Activated effector memory CD4-positive, alpha-beta T cell treated with Interleukin-2 at 50 U/mL for 16 hours (primary cell): ENCODE measurements around the gene CPAMD8.
"Not testable (repeated sequence)": the region's sequence is repeated elsewhere in the genome, so short reads cannot be mapped to it uniquely, and the experiment has no call there.

Experiments used
- DNase-seq: peaks from one replicate; pipeline ENCODE4 v3.0.0-alpha.2; 2020

CPAMD8 gene

DNA sequence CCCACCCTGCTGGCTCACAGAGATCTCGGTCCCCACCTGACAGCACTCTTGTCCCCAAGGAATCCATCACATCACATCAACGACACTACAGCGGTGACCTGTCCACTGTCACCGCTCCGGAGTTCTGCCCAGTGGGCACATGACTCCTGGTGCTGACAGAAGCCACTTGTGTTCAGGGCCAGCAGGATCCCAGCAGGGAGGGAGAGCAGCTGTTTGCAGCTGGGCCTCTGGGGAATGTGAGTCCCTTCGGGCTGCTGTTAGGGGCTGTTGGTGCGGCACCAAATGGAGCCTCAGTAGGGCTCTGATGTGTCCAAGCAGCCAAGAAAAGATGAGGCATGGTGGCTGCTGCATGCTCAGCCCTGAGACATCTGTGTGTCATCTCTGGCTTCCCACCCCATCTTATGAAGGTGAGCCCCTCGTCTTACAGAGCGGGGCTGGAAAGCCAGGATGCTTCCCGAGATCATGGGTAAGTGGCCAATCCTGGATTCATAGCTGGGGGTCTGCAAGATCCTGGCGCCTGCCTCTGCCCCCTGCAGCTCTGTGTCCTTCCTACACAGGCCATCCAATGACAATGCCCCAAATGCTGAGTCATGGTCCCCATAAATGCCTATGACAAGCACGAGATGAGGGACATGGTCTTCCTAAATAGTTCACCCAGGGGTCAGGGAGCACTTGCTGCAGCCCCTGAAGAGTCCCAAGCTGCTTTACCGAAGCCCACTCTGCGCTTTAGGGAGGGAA lies 81.8 kb downstream of the CPAMD8 start:
- DNase-seq = no peak

DNA sequence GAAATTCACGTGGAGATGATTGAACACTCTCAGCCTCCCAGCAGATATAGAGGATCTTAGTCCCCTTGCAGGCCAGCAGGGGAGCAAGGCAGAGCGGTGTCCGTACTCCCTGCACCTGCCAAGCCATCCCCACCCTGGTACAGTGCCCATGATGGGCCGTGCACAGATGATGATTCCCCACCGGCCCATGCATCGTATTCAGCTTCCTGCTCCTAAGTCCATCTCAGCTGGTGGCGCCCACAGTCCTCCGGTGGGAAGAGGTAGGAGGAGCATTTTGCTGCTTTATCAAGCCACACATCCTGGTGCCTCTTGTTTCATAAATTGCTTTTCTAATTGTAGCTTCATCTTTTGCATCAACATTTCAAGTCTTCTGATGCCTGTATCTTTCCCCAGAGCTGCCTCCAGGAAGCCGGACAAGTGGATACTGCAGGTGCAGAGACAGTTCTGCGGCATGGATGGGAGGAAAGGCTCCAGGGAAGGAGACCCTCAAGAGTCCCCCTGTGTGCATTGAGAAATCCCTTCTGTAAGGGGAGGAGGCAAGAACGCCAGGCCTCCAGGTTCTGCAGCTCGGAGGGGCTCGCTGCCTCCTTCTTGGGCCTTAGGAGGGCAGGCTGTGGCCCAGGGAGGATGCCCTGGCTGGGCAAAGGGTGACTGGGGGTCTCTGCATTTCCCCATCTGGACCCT lies 82.5 kb downstream of the CPAMD8 start:
- DNase-seq = no peak

DNA sequence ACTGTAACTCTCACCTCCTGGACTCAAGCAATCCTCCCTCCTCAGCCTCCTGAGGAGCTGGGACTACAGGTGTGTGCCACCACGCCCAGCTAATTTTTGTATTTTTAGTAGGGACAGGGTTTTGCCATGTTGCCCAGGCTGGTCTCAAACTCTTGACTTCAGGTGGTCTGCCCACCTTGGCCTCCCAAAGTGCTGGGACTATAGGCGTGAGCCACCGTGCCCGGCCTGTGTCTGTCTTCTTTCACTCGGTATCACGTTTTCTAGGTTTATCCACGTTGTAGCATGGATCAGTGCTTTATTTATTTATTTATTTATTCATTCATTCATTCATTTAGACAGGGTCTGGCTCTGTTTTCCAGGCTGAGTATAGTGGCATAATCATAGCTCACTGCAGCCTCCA lies 83.5 kb downstream of the CPAMD8 start:
- not testable (repeated sequence) for DNase-seq

DNA sequence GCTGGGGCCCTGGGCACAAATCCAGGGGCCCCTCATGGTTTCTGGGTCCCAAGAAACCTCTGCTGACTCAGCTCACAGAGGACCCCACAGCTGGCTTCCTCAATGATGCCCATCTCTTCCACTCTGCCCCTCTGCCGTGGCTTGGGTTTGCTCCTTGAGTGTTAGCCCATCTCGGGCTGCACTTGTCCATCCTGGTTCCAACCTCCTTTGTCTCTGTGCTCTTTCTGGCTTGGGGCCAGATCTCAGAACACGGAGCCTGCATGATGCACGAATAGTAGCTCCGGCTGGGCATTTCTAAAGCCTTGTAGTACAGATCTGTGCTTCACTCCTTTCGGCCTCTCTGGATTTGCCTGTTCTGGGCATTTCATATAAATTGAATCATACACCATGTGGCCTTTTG lies 84.0 kb downstream of the CPAMD8 start:
- DNase-seq = no peak

DNA sequence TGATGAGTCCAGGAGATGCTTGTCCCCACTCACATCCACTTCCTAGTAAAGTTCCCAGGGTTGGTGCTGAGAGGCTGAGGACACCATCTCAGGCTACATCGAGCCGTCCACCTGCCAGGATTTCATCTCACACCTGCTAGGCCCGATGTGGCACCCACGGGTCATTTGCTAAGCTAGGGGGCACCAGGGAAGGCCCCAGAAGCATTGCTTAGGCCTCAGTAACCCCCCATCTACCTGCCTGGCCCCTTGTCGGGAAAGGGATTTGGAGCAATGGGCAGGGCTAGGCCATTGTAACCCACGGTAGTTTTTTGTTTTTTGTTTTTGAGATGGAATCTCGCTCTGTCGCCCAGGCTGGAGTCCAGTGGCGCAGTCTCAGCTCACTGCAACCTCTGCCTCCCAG lies 86.0 kb downstream of the CPAMD8 start:
- DNase-seq = no peak

DNA sequence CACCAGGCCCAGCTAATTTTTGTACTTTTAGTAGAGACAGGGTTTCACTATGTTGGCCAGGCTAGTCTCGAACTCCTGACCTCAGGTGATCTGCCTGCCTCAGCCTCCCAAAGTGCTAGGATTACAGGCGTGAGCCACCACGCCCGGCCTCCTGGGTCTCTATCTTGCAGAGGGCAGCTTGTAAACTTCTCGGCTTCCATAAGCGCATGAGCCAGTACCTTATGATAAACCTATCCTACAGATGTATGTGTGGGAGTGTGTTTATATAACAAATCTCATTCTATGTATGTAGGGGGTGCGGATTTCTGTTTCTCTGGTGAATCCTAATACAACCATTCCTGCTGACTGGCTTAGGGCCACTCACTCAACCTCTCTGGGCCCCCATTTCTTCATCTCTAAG lies 86.5 kb downstream of the CPAMD8 start:
- not testable (repeated sequence) for DNase-seq

DNA sequence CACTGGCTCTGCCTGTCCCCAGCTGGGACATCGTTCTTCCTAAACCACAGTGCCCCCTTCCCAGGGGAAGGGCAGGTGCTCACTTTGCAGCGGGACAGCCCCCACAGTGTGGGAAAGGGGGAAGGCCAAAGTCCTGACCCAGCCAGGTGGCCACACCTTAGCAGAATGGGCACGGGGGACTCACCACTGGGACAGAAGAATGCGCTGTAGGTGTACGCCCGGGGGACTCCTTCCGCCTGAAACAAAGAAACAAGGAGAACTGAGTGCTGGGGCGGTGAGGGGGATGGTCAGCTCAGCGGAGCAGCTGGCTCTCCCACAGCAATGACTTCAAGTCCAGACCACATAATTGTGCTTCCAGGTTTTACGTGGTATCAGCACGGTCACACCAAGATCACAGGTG lies 88.4 kb downstream of the CPAMD8 start:
- DNase-seq = no peak

DNA sequence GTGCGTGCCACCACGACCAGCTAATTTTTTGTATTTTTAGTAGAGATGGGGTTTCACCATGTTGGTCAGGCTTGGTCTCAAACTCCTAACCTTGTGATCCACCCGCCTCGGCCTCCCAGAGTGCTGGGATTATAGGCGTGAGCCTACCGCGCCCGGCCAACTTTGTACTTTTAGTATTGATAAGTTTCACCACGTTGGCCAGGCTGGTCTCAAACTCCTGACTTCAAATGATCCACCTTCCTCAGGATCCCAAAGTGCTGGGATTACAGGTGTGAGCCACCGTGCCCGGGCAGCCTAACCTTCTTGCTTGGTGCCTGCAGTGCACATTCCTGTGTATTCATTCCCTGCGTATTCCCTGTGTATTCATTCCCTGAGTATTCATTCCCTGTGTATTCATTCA lies 88.8 kb downstream of the CPAMD8 start:
- not testable (repeated sequence) for DNase-seq

DNA sequence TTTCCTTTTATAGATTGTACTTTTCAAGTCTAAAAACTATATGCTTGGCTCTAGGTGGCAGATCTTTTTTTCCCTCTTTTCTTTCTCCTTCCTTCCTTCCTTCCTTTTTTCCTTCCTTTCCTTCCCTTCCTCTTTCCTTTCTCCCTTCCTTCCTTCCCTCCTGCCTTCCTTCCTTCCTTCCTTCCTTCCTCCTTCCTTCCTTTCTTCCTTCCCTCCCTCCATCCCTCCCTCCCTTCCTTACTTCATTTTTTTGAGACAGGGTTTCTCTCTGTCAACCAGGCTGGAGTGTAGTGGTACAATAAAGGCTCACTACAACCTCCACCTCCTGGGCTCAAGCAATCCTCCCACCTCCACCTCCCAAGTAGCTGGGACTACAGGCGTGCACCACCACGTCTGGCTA lies 89.7 kb downstream of the CPAMD8 start:
- no peak for DNase-seq

DNA sequence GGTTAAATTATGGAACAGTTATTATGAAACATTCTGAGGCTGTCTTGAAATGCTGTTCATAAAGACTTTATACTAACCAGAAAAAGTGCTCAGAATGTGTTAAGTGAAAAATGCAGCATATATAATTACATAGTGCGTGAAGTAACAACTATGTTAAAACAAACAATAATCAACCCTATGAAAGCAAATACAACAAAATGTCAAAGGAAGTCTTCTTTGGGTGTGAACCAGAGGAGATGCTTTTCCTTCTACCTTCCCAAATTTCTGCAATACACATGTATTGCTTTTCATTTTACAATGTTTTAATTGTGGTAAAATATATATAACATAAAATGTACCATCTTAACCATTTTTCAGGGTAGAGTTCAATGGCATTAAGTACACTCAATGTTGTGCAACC lies 92.1 kb downstream of the CPAMD8 start:
- DNase-seq = no peak

DNA sequence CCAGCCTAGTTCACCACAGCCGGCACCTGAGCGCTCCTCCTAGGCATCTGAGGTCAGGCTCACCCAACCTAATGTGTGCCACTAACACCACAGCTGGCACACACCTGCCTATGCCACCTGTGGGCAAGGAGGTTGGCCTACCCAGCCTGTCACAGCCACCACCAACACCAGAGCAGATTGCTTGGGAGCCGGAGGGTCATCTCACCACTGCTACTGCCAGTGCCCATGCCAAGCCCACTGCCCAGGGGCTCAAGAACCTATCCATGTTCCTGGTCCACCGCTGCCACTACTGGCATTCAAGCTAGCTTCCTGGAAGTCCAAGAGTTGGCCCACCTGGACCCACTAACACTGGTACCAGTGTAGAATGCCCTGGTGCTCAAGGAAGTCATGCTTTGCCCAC lies 95.3 kb downstream of the CPAMD8 start:
- DNase-seq = no peak

DNA sequence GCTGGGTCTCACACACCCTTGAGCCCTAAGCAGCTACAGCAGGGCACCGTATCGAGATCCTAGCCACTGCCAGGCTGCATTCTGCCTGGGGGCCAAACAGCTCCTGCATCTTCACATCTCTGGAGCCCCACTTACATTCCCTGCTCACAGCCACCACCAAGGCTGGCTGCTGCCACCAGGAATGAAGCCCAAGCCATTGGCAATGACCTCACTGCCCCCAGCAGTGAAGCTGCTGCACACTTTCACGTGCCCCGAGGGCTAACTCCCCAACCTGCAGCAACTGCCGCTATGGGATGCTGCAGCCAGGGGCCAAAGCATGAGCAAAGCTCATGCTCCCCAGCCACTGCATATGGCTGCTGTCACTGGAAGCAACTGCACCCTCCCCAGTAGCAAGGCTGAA lies 95.9 kb downstream of the CPAMD8 start:
- no peak for DNase-seq

DNA sequence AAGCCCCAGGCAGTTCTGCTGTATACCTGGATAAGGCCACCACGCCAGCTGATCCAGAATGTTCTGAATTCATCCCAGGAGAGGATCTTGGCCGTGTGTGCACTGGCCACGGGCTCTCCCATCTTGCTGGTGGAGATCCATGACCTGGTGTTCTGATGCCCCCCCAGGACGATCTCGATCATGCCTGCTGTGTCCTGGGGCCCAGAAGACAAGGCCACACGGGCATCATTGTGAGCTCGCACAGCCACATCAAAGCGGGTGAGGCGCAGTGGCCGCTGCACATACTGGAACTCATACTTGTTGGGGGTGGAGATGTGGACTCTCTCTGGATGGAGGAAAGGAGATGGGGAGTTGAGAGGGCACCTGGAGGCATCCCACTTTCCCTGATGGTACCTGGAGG lies 97.7 kb downstream of the CPAMD8 start:
- DNase-seq = no peak

DNA sequence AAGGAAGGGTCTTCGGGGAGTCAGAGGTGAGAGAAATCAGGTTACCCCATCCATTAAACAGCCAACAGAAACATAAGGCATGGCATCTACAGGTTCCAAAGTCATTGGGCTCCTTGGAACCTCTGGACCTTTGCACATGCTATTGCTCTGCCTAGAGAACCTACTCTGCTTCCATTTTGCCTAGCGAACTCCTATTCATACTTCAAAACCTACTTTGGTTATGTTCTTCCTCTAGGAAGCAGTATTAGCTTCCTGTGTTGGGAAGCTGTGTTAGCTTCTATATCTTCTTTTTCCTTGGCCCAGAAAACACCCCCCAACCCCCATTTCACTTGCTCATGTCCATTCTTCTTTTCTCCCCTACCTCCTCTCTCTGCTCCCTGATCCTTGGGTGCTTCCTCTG lies 98.3 kb downstream of the CPAMD8 start:
- DNase-seq = no peak

DNA sequence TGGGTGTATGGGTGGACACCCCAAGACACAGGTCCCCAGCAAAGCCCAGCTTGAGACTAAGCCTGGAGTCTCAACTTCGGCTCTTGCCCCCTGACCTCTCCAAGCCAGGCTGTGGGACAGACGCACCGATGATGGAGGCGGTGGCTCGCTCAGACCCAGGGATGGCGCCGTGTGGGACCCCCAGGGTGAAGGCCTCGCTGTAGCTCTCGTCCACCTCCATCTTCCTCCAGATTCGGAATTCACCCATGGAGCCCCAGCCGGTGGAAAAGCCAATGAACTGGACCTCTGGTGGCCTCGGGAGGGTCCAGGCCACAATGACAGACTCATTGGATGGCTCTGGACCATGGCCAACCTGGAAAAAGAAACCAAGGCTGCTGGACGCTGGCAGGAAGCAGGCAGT lies 98.7 kb downstream of the CPAMD8 start:
- DNase-seq = no peak

DNA sequence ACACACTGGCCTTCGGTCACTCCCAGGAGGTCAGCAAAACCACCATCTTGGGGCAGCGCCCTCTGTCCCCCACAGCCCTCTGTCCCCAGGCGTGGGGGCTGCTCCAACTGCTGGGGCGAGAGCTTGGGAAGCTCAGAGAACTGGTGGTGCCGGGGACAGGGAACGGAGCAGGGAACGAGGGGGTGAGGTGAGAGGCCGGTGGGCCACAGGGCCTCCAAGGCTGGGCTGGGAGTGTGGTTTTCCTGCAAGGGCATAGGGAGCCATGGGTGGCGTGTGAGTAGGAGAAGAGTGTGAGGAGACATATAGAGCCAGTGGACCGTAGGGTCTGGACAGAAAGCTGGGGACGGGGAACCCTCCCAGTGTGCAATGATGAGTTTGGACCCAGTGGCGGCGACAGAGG lies 103.7 kb downstream of the CPAMD8 start:
- DNase-seq = no peak

DNA sequence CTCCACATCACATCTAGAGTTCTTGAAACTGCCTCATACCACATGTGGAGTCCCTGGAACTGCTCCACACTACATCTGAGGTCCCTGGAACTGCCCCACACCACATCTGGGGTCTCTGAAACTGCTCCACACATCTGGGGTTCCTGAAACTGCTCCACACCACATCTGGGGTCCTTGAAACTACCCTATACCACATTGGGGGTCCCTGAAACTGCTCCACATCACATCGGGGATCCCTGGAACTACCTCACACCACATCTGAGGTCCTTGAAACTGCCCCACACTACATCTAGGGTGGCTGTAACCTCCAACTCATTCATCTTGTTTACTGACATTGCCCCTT lies 104.0 kb downstream of the CPAMD8 start:
- no peak for DNase-seq

DNA sequence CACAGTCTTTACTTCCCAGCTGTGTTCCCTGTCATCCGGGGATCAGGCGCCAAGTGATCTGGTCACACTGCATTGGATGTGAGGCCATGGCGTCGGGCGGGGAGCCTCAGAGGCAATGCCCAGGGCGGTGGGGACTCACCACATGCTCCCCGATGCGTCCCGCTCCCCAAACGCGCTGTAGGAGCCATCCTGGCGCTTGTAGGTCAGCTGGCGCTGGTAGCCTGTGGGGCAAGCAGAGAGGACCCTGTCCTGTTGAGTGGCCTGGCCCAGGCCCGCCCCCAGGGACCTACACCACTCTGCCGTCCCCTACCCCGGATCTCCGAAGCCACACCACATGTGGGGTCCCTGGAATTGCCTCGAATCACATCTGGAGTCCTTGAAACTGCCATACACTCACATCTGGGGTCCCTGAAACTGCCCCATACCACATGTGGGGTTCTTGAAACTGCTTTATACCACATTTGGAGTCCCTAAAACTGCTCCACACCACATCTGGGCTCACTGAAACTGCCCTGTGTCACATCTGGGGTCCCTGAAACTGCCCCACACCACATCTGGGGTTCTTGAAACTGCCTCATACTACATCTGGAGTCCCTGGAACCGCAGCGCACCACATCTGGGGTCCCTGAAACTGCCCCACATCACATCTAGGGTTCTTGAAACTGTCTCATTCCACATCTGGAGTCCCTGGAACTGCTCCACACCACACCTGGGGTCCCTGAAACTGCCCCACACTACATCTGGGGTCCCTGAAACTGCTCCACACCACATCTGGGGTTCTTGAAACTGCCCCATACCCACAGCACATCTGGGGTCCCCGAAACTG lies 104.6 kb downstream of the CPAMD8 start:
- DNase-seq = no peak

DNA sequence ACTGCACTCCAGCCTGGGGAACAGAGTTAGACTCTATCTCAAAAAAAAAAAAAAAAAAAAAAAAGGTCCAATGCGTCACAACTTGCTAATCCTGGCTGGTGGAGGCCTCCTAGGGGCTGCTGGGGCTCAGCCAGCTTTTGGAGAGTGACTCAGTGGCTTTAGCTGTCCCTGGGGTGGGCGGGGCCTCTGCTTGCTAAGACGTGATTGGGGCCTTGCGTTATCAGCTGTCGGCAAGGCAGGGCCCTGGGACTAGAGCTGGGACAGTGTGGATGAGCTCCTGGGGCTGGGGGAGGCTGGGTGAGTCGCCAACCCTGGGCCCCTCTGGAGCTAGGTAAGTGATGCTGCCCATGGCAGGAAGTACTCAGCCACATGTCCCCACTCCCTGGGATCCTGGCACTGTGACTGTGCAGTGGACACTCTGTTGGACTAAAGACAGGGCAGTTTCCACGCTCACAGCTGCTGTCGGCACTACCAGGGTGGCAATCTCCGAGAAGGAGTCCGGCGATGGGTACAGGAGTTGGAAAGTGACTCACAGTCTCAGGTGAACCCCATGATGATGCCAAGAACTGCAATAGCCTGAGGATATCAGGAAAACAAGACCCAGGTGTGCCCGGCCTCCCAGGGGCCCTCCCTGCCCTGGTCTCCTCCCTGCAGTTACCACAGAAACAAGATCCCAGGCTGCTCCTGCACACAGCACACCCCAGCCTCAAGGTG lies 105.6 kb downstream of the CPAMD8 start:
- DNase-seq = no peak

DNA sequence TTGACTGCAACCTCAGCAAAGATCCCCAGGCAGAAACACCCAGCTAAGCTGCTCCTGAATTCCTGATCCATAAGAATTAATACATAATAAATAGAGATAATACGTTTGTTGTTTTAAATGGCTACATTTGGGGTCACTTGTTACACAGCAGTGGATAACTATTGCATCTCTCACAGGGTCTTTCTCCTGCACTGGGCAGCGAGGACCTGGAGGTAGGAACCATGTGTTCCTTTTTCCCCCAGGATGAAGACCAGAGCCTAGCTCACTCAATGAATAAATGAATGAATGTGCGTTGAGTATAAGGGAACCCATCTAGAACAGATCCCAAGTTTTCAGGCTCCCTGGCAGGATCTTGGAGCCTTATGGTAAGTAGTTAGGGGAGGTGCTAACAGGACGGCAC lies 107.1 kb downstream of the CPAMD8 start:
- DNase-seq = no peak

DNA sequence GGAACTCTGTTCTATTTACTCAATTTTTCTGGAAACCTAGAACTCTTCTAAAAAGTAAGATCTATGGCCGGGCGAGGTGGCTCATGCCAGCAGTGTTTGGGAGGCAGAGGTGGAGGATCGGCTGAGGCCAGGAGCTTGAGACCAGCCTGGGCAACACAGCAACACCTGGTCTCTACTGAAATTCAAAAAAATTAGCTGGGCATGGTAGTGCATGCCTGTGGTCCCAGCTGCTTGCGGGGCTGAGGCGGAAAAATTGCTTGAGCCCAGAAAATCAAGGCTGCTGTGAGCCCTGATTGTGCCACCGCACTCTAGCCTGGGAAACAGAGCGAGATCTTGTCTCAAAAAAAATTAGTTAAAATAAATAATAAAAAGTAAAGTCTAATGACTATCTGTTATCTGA lies 109.2 kb downstream of the CPAMD8 start:
- DNase-seq = no peak

DNA sequence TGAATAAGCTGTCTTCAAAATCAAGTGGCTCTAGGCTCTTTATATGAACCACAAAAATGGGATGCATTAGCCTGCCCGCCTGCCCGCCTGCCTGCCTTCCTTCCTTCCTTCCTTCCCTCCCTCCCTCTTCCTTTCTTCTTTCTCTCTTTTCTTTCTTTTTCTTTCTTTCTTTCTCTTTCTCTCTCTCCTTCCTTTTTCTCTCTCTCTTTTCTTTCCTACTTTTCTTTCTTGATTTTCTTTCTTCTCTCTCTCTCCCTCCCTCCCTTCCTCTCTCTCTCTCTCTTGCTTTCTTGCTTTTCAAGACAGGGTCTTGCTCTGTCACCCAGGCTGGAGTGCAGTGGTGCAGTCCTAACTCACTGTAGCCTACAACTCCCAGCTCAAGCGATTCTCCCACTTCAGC lies 110.9 kb downstream of the CPAMD8 start:
- no peak for DNase-seq

DNA sequence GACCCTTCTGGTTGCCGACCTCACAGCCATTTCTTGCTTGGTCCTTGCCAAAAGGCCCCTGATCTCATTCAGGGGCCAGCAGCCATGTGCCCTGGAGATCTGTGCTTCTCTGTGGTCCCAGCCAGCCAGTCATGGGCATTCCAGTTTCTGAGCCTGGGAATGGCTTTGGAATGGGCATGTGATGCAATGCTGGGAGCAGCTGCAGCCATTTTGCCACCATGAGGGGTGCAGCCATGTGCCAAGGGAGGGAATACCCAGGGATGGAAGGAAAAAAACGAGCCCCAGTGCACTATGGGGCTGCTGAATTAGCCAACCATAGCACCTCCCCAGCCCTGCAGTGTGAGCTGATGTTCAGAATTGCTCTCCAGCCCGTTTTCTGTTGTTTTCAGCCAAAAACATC lies 111.5 kb downstream of the CPAMD8 start:
- DNase-seq = no peak

DNA sequence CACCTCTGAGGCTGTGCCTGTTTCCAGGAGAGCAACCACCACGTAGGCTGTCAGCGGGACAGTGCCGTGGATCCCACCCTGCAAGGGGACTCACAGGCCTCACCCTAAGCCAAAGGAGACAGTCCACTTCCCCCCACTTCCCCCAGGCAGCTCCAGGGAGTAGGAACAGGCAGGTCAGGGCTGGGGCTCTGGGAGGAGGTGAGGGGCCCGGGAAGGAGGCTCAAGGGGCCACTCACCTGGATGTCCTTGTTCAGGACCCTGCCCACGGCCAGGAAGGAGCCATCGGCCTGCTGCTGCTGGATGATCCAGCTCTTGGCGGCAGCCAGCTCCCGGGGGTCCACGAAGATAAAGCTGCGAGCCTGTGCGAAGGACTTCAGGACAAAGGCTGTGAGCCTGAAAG lies 112.2 kb downstream of the CPAMD8 start:
- DNase-seq = no peak
